Stimulated activated CD8-positive, alpha-beta memory T cell treated with anti-CD3 and anti-CD28 coated beads, Interleukin-15, amount 100 ng/mL, for 4 hours (primary cell): Measurements from ENCODE around the gene PPIG.
"Not testable (repeated sequence)": the region's sequence is repeated elsewhere in the genome, so short reads cannot be mapped to it uniquely, and the experiment has no call there.

Source experiments
- DNase-seq, 2 donors: peaks; one replicate each; pipeline ENCODE4 v3.0.0-alpha.2; 2020; ENCODE audit warnings: low read depth in 2 of 2

The PPIG gene

DNA sequence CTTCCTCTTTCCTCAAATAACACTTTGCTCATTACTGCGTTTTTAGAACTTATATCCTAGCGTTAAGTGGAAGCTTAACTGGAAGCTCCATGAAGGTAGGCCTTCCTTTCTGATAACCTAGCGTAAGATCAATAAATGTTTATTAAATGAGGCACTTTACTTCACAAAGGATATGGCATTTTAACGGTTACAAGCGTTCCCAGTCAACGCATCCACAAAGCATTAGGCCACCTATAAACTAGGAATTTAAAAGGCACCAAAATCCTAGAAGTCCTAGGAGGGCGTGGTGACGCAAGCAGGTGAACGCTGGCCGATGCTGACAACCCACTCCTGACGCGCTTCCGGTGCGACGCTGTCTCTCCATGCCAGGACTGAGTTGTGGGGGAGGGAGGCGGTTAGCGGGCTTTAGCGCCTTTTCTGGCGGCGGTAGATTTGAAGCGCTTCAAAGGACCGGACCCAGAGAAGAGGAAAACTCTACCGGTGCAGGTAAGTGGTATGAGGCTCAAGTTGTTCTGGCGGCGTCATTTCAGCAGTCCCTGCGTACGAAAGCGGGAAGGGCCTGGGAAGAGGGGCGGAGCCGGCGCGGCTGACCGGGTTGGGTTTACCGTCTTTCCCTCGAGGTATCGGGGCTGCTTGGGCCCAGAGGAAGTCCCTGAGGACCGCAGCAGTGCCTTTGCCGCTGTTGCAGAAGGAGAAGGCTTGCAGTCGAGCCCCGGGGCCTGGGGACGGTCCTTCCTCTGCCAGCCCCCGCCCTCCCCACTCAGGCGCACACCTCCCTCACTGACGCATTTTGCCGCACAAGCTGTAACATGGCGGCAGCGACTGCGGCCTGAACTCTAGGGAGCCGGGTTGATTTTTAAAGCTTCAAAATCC is at the start of gene PPIG:
Gene PPIG, plus strand, starts transcription at position 347 of the 873 bp plus-strand sequence. CDS start 19,691 bp downstream, outside the sequence.
- DNase-seq, result peak; percentile 72 to 82

- DNase-seq, result not testable (repeated sequence)
Measured at GRCh38 chr2:169539460-169539859, 44.7 kb upstream of the PPIG start.

- no peak for DNase-seq
Measured at GRCh38 chr2:169540146-169540545, 44.0 kb upstream of the PPIG start.

DNA sequence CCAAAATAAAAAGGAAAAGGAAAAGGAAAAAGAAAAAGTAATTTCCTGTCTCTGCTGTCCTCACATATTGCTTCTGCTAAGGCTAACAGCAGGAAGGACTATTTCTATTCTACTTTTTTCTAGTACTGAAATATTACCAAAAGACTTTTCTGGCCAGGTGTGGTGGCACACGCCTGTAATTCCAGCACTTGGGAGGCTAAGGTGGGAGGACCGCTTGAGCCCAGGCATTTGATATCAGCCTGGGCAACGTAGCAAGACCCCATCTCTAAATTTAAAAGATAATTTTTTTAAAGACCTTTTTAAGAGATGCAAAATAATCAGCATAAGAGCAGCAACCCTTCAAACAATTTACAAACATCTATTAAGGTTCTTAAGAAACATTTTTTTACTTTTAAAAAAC is 41.7 kb upstream of the PPIG start:
- DNase-seq, result no peak

DNA sequence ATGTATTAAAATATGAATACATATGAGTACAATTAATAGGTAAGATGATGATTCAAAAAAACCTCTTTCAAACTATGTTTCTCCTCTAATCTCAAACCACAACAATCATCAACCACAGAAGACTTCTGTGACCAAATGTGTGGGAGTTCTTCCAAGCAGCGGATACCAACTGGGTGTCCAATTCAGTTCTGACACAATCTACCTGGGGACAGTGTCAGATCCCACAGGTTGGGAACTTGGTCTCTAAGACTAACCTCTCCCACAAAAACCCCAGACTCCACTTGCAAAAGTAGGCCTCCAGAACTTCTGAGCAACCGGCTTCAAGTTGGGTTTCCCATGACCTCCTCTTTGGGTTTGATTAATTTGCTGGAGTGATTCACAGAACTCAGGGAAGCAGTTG is 37.4 kb upstream of the PPIG start:
- DNase-seq, result no peak

GRCh38 chr2:169561364-169561763 is 22.8 kb upstream of the PPIG start:
- no peak for DNase-seq

DNA sequence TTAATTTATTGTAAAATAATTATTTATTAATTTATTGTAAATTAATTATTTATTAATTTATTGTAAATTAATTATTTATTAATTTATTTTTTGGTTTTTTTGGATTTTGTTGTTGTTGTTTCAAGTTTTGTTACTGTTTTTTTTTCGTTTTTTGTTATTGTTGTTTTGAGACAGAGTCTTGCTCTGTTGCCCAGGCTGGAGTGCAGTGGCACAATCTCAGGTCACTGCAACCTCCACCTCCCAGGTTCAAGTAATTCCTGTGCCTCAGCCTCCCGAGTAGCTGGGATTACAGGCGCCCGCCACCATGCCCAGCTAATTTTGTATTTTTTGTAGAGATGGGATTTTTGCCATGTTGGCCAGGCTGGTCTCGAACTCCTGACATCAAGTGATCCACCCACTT is 22.1 kb upstream of the PPIG start:
- not testable (repeated sequence) for DNase-seq

DNA sequence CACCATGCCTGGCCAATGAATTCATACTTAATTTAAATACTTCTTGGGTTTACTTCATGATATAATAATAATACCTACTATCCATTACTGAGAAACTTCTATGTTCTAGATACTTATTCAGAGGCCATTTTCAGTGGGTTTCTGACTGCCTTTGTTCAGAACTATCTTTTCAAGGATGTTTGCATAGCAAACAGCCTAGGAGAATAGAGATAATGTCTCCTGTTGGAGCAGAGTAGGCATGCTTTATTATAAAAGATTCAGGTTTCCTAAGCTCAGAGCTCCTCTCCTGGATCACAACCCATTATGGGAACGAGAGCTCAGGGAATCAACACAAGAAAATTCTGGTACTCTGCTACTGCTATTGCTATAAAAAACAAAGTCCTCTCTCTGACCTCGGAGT is 21.6 kb upstream of the PPIG start:
- no peak for DNase-seq

DNA sequence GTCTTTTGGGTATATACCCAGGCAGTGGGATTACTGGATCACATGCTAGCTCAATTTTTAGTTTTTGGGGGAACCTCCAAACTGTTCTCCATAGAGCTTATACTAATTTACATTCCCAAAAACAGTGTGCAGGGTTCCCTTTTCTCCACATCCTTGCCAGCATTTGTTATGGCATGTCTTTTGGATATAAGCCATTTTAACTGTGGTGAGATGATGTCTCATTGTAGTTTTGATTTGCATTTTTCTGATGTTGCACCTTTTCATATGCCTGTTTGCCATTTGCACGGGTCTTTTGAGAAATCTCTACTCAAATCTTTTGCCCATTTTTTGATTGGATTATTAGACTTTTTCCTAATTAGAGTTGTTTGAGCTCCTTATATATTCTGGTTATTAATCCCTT is 18.5 kb upstream of the PPIG start:
- no peak for DNase-seq

DNA sequence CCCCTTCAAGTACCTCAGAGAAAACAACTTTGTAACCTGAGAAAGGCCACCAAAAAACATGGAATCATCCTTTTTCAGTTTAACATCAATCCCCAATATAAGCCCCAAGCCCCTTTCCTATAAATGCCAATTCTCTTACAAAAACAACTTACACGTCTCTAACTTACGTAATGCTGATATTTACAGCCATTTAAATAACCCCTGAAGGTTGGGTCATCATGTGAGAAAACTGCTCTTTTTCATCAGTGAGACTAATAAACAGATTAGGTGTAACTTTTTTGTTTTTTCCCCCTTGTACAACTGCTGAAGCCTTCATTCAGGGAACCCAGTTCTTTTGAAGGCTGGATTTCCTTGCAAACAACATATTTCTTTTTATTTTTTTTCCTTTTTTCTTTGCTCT is 14.2 kb upstream of the PPIG start:
- no peak for DNase-seq

DNA sequence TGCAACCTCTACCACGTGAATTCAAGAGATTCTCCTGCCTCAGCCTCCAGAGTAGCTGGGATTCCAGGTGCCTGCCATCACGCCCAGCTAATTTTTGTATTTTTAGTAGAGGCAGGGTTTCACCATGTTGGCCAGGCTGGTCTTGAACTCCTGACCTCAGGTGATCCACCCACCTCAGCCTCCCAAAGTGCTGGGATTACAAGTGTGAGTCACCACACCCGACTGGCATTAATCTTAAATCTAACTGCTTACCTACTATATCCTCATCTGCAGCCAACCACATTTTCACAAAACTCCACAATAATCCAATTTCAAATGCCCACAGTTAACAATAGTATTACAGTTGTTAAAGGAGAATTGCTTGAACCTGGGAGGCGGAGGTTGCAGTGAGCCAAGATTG is 13.4 kb upstream of the PPIG start:
- DNase-seq, result not testable (repeated sequence)

GRCh38 chr2:169571571-169571970 is 12.6 kb upstream of the PPIG start:
- no peak for DNase-seq

DNA sequence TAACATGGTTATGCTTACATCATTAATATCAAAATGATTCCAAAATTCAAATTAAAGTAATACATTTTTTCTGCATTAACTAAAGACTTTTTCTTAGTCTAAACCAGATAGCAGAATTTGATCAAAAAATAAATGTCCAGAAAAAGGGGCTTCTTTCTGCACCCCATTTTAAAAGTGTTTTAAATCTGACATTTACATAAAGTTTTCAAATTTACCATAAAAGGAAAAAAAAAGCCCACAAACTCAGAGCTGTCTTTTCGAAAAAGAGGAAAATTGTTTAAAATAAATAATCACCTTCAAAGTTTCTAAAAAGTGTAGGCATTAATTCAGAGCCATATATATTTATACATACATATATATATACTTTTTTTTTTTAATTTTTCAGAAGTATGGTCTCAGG is 12.0 kb upstream of the PPIG start:
- no peak for DNase-seq

DNA sequence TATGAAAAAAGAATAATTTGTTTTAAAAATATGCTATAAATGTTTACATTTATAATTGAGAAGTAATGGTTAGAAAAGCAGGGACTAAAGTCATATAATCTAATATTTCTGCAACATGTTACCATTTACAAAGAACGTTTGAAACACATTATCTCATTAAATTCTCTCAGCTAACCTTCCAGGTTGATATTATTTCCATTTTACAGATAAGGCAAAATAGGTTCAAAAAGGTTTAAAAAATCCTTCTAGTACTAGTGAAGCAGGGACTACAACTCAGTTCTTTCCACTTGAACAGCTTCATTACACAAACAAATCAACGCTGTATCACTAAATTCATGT is 11.4 kb upstream of the PPIG start:
- no peak for DNase-seq

- DNase-seq, result peak; percentile 72 to 81
Measured at GRCh38 chr2:169573160-169573973, 10.8 kb upstream of the PPIG start, which contains the start of gene FASTKD1. Gene FASTKD1, minus strand, starts transcription at chr2:169573865. Its CDS starts 1,836 bp downstream, at chr2:169572029.

GRCh38 chr2:169573974-169574299 is 10.2 kb upstream of the PPIG start:
- DNase-seq, result no peak

- not testable (repeated sequence) for DNase-seq
Measured at GRCh38 chr2:169574539-169574938, 9.6 kb upstream of the PPIG start.

DNA sequence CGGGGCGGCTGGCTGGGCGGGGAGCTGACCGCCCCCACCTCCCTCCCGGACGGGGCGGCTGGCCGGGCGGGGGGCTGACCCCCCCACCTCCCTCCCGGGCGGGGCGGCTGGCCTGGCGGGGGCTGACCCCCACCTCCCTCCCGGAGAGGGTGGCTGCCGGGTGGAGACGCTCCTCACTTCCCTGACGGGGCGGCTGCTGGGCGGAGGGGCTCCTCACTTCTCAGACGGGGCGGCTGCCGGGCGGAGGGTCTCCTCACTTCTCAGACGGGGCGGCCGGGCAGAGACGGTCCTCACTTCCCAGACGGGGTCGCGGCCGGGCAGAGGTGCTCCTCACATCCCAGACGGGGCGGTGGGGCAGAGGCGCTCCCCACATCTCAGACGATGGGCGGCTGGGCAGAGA is 8.9 kb upstream of the PPIG start:
- DNase-seq, result not testable (repeated sequence)

DNA sequence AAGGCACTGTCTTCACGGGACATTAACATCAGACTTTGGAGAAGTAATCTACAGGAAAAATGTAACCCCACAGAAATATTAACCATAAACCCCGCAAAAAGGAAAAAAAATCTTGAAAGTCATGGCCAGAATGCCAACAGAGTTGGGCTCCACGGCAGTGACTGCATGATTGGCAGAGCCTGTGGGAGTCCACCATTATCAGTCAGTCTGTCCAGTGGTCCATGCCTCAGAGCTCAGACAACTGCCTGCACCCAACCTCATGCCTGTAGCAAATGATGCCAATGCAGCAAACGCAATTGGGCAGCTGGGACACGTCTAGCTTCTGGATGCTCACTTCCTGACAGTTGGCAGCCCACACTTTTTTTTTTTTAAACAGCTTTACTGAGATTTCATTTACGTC is 5.1 kb upstream of the PPIG start:
- no peak for DNase-seq

DNA sequence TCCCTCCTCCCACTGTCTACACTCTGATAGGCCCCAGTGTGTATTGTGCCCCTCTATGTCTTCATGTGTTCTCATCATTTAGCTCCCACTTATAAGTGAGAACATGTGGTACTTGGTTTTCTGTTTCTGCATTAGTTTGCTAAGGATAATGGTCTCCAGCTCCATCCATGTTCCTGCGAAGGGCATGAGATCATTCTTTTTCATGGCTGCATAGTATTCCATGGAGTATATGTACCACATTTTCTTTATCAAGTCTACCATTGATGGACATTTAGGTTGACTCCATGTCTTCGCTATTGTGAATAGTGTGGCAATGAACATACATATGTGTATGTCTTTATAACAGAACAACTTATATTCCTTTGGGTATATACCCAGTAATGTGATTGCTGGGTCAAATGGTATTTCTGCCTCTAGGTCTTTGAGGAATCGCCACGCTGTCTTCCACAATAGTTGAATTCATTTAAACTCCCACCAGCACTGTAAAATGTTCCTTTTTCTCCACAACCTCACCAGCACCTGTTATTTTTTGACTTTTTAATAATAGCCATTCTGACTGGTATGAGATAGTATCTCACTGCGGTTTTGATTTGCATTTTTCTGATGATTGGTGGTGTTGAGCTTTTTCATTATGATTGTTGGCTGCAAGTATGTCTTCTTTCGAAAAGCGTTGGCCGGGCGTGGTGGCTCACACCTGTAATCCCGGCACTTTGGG is 1.4 kb upstream of the PPIG start:
- DNase-seq, result not testable (repeated sequence)

DNA sequence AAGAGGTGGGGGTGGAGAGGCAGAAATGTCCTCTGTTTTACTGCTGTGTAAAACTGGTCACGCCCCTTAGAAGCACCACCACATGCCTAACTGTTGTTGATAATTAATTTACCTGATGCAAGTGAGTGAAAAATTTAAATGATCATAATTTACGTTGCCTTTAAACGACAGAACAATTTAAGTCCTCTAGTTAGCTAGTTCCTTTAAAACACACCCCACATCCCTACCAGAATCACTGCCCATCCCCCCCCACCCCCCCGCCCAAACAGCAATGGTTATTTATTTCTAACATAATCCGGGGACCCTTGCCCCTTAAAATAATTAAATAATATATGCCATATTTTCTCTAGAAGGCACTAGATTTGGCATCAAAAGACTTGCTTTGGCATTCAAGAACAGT is 633 bp upstream of the PPIG start:
- DNase-seq, result no peak

- DNase-seq, result no peak
Measured at GRCh38 chr2:169585673-169586072, 1.5 kb downstream of the PPIG start.
